ENCODE data around the gene ACBD4.

ACBD4 gene

DNA sequence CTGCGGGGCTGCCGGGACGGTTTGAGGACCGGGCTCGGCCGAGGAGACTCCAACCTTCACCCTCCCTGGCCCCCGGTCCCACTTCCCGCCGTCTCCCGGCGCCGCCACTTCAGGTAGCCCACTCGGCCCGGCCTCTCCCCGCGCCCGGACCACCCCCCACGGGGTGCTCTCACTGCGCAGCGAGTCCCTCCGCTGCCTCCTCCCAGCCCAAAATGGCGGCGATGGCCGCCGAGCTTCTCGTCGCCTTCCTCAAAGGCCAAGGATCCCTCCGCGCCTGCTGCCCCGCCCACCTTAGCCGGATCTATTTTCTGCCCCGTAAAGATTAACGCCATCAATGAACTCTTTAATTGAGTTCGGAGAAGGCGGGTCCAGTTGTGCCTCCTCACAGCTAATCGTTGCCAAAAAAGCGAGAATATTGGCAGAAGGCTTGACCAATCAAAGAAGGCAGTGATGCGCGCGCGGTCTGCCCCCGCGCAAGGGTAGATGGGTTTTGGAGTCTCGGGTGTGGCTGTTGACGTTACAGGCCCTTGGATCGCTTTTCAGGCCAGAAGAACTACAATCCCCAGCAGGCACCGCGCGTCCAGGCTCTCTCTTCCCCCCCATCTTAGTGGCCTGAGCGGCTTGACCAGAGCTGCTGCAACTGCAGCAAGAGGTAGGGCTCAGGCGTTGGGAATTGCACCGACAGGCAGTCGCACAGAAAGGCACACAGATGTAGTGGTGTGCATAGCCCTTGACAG lies 26.0 kb downstream of the ACBD4 start, which contains the start of gene HEXIM2:
Gene HEXIM2 (plus strand): TSS at position 588 of the 737 bp plus-strand sequence. CDS start 919 bp downstream, outside the sequence.
- DNase-seq, result peak; percentile 97

DNA sequence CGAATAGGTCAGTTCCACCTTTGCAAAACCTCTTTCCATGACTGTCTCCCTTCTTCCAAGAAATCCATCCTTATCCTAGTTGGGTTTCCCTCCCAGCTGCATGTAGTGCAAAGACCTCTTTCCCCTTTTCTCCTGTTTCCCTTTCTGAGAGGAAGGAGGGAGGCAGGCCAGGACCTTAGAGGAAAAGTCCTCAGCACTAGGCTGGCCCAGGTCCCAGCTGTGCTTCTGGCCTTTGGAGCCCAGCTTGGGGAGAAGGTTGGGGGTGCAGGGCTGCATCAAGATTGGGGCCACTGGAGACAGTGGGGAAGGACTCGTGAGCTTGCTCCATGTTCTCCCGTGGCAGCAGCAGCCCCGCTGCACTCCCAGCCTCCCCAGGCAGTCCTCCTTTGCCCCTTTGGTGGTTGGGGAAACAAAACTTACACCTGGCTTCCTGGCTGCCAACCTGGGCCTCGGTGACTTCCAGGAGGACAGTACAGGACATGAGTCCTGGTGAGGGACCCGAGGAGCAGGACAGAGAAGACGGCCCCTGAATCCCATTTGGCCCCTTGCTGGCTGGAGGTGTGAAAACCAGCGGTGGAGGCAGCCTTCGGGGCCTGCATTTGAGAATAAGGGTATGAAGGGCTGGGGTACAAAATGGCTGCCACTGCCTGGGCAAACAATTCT lies 26.7 kb downstream of the ACBD4 start:
- no peak for DNase-seq

GRCh38 chr17:45164734-45165269 lies 29.3 kb downstream of the ACBD4 start:
- no peak for DNase-seq

- DNase-seq, result no peak
Observed at GRCh38 chr17:45168991-45169752, 33.7 kb downstream of the ACBD4 start.

DNA sequence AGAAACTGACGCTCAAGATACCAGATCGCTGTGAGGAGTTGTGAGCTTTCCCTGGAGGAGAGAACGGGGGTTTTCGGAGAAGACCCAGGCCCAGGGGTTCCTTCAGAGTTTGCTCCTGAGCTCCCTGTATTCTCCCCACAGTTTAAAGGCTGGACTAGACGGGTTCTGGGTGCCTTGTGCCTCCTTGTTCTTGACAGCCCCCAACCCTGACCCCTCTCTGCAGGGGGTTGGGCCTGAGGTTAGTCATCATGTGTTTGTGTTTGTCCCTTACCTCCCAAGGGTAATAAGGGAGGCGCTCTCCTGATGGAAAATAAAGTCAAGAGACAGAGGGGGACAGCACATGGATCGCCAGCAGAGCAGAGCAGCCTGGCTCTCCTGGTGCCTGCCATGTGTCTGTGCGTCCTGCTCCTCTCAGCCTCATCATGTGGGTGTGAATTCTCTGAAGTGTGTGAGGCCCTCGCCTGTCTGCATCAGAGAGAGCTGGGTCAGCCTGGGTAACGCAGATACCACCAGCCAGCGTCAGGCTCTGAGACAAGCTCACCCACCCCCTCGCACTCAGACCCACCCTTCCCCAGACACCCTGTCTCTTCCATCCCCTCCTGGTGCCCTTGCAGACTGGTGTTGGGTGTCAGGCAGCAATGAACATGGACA lies 34.9 kb downstream of the ACBD4 start:
- DNase-seq, result no peak

- DNase-seq, result no peak
Observed at GRCh38 chr17:45170931-45171337, 35.4 kb downstream of the ACBD4 start.

DNA sequence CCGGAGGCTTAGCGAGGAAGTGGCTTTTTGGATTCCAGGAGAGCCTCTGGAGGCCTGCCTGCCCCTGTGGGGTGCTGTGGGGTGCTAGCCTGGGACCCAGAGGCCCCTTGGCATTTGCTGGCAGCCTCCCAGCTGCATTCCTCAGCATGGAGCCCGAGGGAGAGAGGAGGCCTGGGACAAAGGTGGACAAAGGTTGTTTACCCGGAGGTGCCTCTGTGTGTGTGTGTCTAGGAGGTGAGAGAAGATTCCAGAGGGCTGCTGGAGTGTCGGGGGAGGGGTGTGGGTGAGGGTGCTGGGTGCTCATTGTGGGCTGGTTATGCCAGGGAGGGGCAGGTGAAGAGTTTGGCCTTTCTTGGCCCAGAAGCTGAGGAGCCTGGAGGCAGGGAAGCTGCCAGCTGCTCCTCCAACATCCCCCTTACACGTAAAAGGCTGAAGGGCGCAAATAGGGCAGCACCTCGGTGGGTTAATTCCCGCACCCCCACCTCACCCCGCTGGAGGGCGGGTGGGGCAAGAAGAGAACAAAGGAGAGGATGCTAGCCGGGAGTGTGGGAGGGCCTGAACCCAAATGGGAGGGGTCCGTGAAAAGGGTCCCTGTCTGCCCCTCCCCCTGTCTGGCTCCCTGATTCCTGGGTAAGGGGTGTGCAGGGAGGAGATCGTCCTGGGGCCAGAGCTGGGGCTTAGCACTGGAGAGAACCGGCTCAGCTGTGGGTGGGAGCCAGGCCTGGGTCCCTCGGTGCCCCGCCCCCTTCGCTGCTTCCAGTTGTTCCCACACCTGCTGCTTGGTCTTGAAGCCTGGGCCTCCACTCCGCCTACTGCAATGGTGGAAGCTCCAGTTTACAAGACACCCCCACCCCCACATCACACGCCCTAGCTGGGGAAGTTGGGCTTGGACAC lies 36.1 kb downstream of the ACBD4 start:
- DNase-seq, result no peak

- no peak for DNase-seq
Observed at GRCh38 chr17:45172232-45172540, 36.7 kb downstream of the ACBD4 start.

DNA sequence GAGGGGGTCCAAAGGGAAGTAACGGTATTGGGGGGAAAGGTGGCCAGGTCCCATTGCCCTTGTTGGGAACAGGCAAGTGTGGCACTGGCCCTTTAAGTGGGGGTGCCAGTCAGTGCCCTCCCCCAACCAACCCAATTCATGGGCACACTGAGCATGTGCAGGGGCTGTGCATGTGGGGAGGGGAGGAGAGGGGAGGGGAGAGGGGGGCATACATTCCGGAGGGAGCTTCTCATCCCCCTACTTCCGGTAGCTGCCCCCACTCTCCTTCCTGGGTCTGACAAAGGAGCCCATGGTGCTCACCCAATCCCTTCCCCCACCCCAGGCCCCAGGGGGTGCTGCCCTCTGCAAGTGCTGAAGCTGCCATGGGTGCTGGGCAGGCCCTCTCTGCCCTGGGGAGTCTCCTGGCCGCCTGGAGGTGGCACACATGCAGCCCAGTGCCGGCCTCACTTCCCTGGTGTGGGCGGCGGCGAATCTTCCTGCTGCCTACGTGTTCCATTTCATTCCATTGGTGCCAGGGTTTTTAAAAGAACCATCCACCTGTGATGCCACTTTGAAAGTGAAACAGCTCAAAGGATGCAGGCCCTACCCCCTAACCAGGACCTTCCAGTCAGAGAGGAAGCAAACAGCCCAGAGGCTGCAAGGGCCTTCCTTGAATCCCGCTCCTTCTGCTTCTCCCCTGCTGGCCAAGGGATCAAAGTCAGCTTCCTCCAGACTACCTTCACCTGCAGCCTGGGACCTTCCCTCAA lies 37.2 kb downstream of the ACBD4 start:
- peak; percentile 22 for DNase-seq

DNA sequence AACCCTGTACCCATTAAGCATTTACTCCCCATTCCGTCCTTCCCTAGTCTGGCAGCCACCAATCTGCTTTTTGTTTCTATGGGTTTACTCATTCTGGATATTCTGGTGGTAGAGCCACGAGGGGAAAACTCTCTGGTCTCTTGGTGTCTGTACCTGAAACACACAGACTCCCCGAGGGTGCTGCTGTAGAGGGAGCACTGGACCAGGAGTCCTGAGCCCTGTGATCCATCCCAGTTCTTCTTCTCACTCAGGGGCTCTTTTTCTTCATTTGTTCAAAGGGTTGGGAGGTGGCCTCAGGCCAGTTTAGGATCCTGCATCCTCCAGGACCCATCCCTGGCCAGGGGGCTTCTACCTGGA lies 40.2 kb downstream of the ACBD4 start:
- no peak for DNase-seq

DNA sequence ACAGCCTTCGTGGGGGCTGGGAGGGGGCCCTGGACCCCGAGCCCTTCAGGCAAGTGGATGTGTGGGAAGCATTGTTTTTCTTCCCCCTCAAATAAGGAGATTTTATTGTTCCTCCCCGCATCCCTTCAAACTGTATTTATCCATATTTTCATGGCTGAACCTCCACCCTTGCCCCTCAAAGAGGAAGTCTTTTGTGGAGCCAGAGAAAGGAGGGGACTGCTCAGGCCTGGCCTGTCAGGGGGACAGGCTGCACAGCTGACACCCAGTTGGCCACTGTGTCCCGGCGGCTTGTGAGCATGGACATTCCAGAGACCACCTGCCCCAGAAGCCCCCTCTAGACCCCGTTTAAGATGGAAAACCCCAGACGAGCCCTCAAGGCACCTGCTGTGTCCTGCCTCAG lies 42.1 kb downstream of the ACBD4 start:
- DNase-seq, result no peak

DNA sequence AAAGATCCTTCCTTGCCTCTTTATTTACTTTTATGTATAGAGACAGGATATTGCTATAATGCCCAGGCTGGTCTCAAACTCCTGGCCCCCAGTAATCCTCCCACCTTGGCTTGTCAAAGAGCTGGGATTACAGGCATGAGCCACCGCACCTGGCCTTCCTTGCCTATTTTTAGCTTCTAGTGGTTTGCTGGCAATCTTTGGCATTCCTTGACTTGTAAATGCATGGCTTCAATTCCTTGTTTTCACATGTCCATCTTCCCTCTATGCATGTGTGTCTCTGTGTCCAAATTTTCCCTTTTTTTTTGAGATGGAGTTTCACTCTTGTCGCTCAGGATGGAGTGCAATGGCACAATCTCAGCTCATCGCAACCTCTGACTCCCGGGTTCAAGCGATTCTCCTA lies 48.7 kb downstream of the ACBD4 start:
- no peak for DNase-seq

DNA sequence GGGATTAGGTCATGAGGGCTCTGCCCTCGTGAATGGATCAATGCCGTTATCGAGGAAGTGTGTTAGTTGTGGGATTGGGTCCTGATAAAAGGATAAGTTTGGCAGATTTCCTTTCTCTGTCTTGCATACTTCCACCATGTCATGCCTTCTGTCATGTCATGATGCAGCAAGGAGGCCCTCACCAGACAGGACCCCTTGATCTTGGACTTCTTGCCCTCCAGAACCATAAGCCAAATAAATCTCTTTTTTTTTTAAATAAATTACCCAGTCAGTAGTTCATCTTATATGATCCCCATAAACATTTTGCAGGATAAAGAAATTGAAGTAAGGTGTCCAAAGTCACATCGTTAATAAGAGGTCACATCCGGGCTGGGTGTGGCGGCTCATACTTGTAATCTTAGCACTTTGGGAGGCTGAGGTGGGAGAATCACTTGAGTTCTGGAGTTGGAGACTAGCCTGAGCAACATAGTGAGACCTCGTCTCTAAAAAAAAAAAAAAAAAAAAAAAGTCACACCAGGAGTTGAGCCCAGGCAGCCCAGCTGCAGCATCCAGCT lies 51.4 kb downstream of the ACBD4 start:
- DNase-seq, result no peak

DNA sequence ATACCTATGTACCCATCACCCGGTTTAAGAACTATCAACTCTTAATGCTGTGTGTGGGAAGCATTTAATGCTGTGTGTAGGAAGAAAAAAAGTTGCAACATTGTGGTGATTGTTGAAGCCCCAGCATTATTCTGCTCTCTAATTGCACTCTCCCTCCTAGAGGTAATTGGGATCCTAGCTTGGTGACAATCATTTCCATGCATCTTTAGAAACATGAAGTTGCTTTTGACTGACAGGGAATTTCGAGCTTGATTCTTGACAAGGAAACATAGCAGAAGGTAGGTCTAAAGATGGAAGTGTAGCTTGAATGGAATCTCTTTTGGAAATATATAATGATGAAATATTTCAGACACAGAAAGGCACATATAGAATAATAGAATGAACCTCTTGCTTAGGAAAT lies 53.5 kb downstream of the ACBD4 start:
- no peak for DNase-seq

DNA sequence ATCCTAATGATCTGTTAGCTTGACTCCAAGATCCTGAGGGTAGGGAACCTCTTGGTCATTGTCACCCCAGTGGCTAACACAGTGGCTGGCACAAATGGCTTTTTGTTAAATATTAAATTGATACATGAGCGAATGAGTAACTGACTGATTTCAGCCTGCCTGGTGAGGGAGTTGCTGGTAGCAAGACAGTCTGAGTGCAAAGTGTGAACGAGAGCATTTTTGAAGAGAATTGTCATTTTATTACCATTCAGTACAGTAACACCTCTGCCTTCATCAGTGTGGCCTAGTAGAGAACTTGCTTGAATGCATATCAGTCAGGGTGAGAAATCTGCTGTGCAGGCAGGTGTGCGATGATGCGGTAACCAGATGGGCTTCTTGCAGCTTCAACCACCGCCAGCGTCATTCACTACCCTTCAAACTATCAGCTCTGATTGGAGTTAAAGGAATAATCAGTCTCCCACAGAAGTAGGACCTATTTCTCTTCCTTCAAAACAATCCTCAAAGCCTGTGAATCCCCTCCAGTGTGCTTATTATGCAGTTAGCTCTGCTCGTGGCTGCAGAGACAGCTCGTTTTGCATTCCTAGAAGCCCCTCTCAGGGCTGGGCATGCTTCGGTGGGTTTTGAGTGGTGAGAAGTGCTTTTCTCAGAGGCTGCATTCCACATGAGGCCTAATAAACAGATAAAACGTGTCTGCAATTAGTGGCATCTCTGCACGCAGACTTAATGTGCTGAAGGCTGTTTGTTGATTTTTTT lies 55.2 kb downstream of the ACBD4 start:
- no peak for DNase-seq
